T-helper 2 cell (primary cell): Measurements from ENCODE around the gene EPHA8.

Experiments used
- DNase-seq, 5 experiments: peaks; one replicate each; pipeline versions ENCODE4 v3.0.0 to v3.0.0-alpha.2; 2012 to 2022
- total RNA-seq, 2 donors: gene quantifications; one replicate each; lab custom pipeline; 2026; lab: John Stamatoyannopoulos, UW

The EPHA8 gene
- 0 to 0.31 reads per million in 2 donors for total RNA-seq

DNA sequence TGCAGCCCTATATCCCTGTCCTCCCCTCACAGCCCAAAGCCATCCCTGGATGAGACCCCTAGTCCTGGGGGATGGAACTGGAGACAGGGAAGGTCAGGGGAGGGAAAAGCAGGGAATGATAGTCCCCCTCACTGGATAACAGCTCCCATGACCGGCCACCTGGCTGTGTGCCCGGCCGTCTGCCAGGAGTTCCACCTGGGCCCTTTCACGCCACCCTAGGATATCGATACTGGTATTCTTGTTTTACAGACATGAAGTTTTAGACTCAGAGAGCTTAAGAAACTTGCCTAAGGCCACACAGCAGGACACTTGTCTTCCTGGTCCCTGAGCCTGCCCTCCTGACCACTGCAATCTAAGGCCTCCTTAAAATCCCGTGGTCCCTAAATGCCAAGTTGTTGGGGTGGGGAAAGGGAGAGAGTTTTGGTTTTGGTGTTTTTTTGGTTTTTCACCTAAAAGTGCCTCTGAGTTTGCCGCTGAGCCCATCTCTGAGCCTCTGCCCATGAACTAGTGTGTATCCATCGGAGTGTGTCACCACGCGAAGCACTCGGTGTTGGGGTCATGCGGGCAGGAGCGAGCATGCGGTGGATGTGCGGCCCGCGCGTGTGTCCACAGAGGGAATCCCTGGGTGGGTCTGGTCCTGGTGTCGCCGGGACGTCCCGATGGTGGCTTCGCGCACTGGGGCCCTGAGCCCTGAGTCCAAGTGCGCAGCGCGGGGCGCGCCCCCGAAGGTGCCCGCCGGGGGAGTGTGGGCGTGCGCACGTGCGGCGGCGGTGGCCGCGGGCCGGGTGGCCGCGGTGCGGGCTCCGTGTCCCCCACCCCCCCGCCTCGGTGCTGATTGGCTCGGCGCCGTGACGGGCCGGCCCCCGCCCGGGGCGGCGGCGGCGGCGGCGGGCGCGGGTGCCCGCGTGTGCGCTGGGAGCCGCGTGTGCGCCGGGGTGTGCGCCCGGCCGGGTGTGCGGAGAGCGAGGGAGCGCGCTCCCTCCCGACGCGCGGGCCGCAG lies at the start of gene EPHA8:
Gene EPHA8 (plus strand): TSS at position 906 of the 1,000 bp plus-strand sequence. CDS start 147 bp downstream, outside the sequence.
- no peak for DNase-seq

DNA sequence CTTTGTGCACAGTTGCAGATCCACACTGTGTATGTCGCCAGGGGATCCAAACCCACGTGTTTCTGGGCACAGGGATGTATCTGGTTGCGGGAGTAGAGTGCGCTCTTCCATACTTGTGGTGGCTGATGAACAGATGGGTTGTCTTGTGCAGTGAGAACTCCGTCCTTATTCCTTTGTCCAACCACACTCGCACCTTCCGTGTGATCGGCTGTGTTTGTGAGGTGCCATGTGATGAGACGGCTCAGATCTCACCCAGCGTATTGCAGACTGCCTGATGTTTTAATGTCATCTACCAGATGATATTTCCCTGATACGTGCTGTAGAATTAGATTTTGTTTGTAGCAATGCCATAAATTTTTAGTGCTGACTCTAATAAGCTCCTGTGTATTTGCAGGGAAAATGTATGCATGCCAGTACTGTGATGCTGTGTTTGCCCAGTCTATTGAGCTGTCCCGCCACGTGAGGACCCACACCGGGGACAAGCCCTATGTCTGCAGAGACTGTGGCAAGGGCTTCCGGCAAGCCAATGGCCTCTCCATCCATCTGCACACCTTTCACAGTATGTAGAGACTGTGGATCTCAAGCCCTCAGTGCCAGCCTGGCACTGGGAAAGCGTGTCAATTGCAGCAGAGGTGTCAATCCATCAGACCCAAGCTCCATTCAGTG lies 46.2 kb upstream of the EPHA8 start:
- DNase-seq, result no peak

DNA sequence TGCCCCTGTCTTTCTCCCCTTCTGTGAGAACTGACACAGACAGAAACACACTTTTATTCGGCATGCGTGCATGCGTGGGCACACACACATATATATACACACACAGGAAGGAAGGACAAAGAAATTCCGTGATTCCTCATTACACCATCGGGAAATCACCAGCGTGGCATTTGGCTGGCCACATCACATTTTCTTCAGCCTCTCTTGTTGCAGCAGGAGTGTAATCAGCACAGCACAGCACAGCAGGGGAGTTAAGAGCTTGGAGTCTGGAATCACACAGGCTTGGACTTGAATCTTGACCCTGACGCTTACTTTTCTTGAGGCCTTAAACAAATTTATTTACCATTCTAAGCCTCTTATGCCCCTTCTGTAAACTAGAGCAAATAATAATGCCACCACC lies 45.3 kb upstream of the EPHA8 start:
- no peak for DNase-seq

DNA sequence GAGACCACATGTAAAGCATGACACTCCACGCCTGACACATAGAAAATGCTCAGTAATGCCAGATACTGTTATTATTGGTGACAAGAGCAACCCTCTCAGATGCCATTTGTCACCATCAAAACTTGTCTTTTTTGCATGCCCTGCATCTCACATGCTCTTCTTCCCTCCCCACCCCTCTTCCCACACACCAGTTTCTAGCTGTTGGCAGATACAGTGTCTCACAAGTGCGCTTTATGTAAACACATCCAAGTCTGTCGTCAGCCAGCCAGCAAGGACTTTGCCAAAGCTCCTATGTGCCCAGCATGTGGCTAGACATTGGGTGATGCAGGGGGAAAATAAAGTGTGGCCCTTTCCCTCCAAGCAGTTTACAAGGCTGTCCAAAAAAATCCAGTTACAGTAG lies 44.9 kb upstream of the EPHA8 start:
- DNase-seq, result no peak

DNA sequence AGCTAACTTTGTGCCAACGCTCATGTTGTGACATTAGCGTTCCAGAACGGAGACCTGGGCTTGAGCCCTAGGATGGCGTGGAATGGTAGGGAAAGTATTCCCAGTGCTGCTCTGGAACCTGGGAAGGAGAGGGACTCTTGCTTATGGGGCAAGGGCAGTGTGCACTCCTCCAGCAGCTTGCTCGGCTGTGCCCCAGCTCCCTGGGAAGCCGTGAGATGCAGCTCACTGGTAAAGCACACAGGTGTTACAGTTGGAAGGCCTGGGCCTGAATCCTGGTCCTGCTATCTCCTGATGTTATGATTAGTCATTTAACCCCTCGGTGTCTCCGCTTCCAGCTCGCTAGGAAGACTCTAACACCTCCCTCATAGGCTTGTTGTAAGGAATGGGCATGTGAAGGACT lies 42.4 kb upstream of the EPHA8 start:
- no peak for DNase-seq

DNA sequence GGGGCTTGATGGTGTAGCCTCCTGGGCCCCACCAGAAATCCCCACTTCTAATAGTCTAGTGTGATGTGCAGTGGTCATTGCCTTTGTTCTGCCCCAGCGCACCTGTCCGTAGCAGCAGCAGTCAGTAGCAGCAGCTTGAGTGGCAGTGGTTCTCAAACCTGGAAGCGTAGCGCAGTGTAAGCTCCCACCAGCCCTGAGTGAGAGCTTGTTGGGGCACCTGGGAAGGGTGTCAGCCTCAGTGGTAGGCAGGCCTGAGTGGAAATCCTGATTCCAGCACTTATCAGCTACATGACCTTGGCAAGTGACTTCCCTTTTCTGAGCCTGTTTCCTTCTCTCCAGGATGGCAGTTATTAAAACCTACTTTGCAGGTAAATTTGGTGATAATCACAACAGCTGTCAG lies 41.6 kb upstream of the EPHA8 start:
- no peak for DNase-seq

DNA sequence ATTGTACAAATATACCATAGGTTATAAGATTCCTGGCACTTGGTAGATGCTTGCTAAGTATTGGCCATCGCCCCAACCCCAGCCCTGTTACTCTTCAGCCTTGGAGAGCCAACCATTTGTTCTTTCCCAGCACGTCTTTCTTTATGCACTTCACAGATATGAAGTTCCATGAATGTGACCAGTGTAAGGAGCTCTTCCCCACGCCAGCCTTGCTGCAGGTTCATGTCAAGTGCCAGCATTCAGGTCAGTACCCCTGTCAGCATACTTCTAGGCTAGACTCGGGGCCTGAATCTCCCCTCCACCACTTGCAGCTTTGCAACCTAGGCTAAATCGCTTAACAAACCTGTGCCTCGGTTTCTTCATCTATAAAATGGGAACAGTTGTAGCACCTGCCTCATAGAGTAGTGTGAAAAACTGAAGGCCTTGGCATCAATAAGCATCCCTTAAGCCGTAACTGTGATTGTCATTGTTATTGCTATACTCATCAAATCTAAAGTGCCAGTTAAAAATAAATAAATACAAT lies 41.0 kb upstream of the EPHA8 start:
- DNase-seq, result no peak

DNA sequence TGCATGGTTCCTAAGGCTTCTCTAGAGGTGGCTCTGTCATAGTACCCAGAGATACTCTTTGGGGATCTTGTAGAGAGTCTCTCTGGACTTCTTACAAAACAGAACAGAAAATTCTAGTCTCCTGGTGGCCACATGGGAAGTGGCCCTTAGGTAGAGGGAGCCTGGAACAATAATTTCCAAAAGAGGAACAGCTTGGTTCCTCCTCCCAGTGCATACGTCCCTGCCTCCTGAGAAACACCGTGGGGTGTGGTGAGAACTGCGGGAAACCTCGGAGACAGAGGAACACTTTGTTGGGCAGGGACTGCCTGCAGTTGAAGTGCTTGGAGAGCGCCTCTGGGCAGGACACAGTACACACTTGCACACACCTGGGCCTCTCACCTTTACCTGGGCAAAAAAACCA lies 38.8 kb upstream of the EPHA8 start:
- DNase-seq, result no peak

DNA sequence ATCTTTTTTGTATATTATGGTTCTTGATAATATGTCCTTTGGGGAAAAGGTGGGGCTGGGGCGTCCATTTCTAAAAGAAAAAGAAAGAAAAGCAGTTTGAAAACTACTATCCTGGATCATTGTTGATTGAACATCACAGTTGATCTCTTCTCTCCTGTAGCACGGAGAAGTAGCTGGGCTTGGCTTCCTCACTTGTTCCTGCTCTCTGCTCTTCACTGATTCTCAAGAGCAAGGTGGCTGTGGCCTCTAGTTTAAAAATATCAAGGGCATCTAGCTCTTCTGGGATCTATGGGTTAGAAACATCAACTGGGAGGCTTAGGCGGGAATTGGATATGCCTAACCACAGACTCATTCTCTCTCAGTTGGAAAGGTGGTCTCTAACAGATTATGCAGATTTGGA lies 38.1 kb upstream of the EPHA8 start:
- no peak for DNase-seq

DNA sequence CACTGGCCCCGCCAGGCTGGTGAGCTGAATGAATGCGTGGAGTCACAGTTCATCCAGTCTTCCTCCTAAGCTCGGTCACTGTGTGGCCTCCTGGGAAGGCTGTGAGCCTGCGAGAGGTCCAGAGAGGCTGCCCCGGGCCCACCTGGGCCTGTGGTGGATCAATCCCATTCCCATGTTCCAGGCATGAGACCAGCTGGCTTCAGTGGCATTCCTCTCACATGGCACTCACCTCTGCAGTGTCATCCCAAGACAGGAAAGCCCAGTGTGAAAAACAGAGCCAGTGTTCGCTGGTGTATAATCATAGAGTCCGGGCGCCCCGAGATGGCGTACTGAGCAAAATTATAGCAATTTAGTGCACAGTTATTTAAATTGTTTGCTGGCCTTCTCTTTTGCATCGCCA lies 37.6 kb upstream of the EPHA8 start:
- DNase-seq, result no peak

DNA sequence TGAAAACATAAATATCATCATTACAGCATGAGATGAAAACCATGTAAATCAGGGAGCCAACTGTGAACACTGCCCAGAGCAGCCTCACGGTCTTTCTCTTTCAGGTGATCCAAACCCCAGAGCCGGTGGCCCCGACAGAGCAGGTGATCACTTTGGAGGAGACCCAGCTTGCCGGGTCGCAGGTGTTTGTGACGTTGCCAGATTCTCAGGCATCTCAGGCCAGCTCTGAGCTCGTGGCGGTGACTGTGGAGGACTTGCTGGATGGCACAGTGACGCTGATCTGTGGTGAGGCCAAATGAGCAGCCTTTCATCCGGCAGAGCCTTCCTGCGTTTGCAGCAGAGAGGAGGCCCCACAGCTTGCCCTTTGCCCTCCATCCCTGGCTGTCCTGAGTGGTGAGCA lies 37.2 kb upstream of the EPHA8 start:
- no peak for DNase-seq

DNA sequence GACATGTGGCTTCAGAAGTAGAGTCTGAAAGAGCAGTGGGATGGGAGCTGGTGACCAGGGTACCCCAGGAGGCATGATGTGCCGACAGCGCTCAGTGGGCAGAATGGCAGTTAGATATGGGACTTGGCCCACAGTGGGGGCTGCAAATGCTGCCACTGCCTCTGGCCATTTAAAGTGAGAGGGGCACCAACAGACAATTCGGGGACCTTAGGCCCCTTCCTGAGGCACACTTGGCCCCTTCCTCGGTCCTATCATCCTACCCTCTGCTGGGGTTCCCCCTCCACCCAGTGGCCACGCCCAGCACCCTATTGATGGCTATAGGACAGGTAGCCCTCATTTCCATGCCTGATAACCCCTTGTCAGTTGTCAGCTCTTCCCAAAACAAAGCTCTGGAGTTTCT lies 36.6 kb upstream of the EPHA8 start:
- DNase-seq, result no peak

DNA sequence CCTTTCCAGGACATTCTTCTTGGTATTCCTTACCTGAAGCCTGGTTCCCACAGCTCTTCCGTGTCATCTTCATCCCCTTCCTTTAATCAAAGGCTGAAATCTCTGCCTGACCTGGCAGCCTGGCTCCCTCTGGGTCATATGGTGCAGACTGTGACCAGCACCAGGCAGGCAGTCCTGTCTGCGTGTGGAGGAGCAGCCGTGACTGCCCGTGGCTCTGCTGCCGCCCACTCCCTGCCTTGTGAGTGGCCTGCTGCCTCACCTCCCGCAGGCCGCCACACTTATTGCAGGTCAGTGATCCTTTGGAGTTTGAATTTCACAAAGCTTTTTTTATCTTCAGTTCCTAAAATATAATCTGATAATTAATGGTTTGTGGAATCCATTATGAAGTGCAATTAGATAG lies 36.2 kb upstream of the EPHA8 start:
- DNase-seq, result no peak

DNA sequence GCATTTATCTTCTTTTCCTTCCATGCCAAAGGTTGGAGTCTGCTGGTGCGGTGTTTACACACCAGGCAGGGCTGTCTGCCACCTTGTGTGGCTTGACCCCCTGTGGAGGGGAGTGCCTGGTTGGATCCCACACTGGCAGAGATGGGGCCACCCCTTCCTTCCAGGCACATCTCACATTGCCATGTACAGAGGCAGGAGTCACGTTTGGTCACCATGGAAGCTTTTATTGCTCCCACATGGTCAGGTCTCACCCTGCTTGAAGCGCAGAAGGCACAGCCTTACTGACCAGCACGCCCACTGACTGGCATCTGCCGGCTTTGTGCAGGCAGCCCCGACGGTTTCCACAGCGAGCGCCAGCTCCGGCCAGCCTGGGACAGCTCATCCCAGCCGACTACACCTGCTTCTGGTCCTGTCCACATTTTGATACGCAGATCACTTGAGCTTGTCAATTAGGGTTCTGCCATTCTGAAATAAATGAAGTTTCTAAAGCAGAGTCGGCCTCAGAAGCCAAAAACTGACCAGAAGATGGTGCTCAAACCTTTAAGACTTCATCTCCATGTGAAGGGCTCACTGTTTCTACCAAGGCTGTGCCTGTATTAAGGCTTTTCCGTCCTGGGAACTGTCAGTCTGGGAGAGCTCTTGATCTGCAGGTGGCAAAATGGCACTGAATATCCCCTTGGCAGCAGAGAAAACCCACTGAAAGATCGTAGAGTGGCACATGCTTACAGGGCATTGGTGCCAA lies 35.6 kb upstream of the EPHA8 start:
- no peak for DNase-seq

DNA sequence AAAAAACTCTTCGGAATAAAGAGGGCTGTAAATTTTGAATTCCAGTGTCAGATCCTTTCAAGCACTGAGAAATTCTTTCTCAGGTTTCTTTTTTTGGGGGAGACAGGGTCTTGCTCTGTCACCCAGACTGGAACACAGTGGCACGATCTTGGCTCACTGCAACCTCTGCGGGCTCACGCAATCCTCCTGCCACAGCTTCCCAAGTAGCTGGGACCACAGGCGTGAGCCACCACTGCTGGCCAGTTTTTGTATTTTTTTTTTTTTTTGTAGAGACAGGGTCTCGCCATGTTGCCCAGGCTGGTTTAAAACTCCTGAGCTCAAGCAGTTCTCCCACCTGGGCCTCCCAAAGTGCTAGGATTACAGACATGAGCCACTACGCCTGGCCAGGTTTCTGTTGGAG lies 34.8 kb upstream of the EPHA8 start:
- DNase-seq, result no peak

DNA sequence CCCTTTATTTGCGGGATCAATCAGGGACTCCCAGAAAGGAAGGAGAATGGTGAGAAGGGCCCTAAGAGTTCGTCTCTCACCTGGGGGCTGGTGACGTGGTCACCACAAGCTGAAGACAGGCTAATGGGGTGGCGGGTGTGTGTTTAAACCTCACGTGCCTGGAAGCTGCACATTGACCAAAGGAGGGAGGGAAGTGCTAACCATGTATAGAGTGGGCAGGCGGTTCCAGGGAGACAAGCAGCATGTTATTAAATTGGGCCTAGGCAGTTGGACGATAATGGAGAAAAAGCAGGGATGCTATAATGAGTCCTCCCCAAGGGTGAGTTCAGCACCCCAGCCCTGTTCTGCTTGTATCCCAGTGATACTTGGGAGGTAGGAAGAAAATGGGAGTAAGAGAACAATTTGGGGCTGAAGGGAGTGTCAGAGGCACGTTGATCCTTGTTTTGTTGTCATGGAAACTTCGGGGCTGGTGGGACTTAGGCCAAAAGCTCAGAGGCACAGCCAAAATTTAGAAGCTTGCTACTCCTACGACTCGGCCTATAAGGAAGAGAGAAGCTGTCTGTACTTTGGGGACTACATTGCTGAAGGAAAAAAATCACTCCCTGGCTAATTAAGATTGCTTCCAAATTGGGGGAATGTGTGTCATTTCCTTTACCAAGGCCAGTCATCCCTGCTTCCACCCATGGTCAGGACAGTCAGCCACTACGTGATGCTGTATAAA lies 33.2 kb upstream of the EPHA8 start:
- no peak for DNase-seq

DNA sequence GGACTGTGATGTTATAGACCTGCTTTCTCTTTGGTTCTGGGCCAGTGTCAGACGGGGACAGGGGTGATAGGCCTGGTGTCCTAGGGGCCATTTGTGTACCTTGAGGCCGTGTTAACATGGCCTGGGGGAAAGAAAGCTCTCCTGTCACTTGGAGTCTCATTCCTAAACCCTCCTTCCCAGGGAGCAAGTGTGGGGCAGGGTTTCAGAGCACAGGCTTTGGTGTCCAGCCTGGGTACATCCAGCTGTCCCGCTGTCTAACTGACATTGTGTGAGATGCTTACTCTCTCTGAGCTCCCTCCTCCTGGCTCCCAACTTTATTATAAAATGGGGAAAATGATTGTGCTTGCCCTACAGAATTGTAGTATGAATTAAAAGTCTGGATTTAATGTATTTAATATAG lies 32.6 kb upstream of the EPHA8 start:
- no peak for DNase-seq

DNA sequence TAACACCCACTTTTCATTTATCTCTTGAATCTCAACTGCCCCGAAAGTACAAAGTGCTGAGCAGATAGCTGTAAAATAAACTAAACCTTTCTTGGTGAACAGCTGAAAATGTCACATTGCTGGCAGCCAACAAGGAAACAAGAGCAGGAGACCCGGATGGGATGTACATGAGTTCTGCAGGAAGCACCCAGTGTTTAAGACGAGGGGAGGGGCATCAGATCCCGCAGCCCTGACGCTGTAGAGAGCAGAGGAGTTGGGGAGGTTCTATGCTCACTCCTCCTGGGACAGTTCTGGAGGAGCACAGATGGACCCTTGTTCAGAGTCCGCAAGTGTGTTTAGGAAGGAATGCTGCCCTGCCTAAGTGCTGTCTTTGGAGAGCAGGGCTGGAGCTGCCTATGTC lies 32.0 kb upstream of the EPHA8 start:
- no peak for DNase-seq

DNA sequence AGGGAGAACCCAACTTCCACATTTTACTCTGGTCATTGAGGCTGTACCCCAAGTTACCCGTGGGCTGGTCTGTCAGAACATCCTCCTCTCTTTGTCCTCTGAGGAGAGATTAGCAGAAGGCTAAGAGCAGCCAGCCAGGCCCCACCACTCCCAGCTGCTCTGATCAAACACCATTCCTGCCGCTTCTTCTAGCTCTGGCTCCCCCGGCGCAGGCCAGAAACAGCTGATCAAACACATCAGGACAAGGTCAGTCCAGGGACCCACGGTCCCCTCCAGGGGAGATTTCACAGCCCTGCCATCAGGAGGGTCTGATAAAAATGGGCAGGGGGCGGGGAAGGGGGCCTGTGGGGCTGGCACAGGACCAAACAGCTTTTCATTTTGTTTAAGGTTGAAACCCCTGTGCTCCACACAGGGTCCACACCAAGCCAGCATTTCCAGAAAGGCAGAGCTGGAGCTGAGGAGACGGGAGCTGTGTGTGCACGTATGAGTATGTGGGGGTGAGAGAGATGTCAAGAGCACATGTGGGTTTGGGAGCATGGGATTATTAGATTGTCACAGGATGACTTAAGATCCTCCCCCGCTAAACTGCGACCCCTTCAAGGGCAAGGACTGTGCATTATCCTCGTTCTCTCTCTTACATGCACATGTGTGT lies 29.9 kb upstream of the EPHA8 start:
- no peak for DNase-seq

DNA sequence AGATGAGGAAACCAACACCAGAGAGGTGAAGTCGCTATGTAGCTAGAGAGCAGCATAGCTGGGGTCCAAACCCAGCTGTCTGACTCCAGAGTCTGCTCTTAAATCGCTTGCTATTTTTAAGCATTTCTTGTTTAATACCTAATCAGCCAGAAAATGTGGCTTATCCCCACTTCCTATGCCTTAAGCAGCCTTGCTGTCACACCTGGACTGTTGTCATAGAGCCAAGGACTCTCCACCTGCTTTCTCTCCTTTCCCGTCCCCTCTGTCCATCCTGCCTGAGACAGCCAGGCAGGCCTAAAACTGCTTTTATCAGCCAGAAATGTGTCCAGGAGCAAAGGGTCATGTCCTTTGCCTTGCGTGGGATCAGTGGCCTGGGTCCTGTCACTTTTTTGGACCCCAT lies 28.3 kb upstream of the EPHA8 start:
- DNase-seq, result no peak

DNA sequence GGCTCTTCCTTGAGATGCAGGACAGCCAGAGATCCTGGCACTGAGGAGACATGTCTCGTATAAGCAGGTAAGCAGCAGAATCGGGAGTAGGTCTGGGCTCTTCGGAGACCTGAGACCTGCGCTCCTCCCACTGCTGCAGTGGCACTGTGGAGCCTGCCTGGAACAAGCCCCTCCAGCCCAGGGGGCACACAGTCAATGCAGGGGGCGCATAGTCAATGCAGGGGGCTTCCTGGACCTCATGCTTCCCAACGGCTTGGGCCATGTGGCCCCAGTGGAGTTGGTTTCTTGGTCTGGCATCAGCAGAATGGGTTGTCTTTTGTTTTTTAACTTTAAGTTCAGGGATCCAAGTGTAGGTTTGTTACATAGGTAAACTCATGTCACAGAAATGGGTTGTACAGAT lies 27.9 kb upstream of the EPHA8 start:
- no peak for DNase-seq

DNA sequence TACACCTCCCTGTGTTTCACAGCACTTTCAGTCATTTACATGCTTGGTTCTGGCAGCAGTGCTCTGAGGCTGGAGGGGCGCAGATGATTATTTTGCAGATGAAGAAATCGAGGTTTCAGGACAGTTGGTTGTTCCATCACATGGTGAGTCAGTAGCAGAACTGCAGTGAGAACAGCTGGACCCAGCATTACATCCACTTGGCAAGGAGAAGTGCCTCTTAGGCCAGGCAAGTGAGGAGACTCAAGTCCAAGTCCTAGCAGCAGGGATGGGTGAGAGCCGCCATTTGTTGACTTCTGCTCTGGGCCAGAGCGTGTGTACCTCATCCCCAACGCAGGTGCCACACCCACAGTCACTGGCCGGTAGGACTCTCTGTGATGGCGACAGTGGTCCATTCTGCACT lies 26.8 kb upstream of the EPHA8 start:
- DNase-seq, result no peak
